K562 treated with DMSO at 1 percent for 48 hours (cell line): ENCODE data around the gene BRICD5. TPM values are rescaled to one million over a fixed set of nuclear protein-coding genes. Genes with fewer than 3 reads are reported as not detected.

Source experiments
- total RNA-seq: library from RNA; unstranded; fragments of 300-600 nt; gene quantifications from 2 replicates; pipeline ENCODE4 v1.2.3, GENCODE V29; 2022; ENCODE audit warnings: low replicate concordance; ENCODE audit errors: extremely low read depth

BRICD5 gene
- total RNA-seq = not detected in 2 replicates

DNA sequence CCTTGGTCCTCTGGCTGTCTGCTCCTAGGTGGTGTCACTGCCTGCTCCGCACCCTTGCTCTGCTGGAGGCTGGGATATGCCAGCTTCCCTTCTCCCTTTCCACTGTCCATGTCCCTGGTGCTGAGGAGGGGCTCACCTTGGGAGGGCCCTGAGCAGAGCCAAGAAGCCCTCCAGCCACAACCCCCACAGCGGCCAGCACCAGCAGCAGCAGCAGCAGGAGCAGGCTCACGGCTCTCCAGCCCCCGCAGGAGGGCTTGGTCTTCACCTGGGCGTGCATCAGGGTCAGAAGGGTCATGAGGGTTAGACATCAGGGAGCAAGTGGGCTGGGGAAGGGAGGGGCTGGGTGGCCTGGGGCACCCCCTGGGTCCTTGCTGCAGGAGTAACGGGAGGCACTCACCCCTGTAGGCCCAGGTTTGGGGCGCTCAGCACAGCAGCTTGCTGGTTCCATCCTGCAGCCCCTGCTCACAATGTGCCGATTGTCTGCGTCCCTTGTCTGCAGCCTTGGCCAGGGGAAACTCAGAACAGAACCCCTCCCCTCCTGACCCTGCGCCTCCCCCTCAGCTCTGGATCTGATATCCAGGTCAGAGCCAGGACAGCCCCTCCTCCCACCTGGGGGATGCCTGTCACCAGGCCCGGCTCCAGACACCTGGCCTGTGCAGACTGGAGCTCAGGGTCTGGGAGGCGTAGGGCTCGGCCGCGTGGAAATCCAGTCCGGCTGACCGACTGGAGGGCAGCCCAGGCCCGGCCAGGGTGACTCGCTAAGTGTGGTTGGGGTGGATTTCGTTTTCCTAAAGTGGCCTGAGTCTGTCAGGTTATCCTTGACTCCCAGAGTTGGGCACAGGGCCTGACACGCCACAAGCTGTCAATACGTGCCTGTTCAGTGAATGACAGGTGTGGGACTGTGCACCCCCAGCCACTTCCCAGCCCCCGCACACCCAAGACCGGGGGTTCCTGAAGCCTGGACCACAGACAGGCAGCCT, at the start of gene BRICD5:
Gene BRICD5, minus strand, starts transcription at position 478 of the 980 bp plus-strand sequence. Its CDS starts 30 bp downstream, at position 448.

DNA sequence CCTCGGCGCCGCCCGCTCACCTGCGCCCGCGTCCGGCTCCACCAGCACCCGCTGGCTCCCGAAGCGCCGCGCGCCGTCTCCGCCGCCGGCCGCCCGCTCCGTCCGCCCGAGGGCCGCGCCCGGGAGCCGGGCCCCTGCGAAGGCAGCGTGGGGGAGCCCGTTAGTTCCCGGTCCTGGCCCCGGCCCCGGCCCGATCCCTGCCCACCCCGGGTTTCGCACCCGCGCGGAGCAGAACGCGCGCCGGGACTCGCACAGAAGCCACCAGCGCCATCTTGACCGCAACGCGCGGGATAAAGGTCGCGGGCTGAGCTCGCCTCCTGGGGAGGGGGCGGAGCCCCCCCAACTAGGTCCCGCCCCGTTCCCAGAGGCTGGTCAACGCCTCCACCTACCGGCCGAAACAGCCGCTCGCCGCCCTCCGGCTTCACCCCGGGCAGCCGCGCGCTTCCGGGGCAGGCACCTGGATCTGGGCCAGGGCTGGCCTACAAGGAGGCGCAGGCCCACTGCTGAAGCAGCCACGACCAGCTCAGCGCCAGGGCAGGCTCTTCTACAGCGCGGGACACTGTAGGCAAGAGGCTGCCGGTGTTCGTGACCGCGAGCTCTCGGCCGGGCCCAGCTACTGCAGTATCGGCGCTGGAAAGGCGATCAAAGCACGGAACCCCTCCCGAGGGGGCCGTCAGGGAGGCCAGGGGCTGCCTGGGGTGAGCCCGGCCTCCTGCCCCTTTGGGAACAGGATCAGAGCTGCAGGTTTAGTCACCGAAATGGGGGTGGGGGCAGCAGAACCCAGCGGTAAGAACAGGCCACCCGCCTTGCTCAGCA, 40.8 kb upstream of the BRICD5 start, which contains the start of gene ECI1:
Gene ECI1, minus strand, starts transcription at position 292 of the 816 bp plus-strand sequence. Its CDS starts 21 bp downstream, at position 271.

DNA sequence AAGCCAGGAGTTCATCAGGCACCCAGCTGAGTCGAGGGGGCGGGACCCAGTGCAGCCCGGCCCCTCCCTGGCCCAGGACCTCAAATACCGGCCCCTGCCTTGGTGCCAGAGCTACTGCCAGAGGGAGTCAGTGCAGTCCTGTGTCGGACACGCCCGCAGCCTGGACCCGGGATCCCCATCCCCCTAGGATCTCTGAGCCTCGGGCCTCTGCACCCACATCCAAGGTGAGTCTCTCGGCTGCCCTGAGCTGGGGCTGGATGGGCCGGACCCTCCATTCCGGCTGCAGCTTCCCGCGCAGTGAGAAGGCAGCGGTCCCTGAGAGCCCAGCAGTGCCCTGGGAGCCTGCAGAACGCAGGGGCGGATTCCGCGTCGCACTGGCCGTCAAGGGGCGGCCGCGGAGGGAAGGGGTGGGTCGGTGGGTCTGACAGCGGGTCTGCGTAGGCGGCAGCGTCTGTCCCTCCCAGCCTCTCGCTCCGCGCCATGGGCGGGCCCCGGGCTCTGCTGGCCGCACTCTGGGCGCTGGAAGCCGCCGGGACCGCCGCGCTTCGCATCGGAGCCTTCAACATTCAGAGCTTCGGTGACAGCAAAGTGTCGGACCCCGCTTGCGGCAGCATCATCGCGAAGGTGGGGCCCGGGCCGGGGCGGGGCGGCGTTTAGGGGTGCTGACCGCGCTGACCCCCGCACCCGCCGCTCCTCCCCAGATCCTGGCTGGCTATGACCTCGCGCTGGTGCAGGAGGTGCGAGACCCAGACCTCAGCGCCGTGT, 25.9 kb upstream of the BRICD5 start, which contains the start of gene DNASE1L2:
Gene DNASE1L2, plus strand, starts transcription at position 108 of the 765 bp plus-strand sequence. Its CDS starts 373 bp downstream, at position 481.

GRCh38 chr16:2223221-2223941, 12.7 kb upstream of the BRICD5 start, which contains the start of gene E4F1:
Gene E4F1 (plus strand): TSS chr16:2223591. CDS start chr16:2223614, 23 bp downstream.

DNA sequence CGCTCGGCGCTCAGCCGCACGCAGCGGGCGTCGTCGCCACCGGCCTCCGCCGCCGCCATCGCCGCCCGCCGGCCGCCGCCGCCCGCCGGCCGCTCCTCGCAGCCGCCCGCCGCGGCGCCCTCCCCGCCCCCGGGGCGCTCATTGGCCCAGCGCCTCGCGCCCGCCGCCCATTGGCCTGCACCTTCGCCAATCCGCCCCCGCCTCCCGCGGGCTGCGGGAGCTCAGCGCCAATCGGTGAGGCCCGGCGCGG, 4.0 kb upstream of the BRICD5 start, which contains the start of gene PGP:
Gene PGP, minus strand, starts transcription at position 122 of the 250 bp plus-strand sequence. Its CDS starts 63 bp downstream, at position 59.

GRCh38 chr16:2205104-2205966, 5.3 kb downstream of the BRICD5 start, which contains the start of gene MLST8:
Gene MLST8 (plus strand): TSS chr16:2205454. CDS start chr16:2206086, 632 bp downstream.

GRCh38 chr16:2196162-2196980, 14.3 kb downstream of the BRICD5 start, which contains the start of gene CASKIN1:
Gene CASKIN1 (minus strand): TSS chr16:2196605. CDS start chr16:2196432, 173 bp downstream.

Other genes with a start within 250 kb of the BRICD5 start
- 4,281 and 4,927 TPM in 2 replicates for gene RPS2, start 246.0 kb downstream of the BRICD5 start, total RNA-seq
- not detected in 2 replicates for gene RNF151, start 244.0 kb downstream of the BRICD5 start, total RNA-seq
- not detected in 2 replicates for gene TBL3, start 238.8 kb downstream of the BRICD5 start, total RNA-seq
- gene NOXO1, start 229.4 kb downstream of the BRICD5 start, total RNA-seq = not detected in 2 replicates
- not detected in 2 replicates for gene GFER, start 226.7 kb downstream of the BRICD5 start, total RNA-seq
- gene SYNGR3, start 220.9 kb downstream of the BRICD5 start, total RNA-seq = not detected in 2 replicates
- gene ZNF598, start 201.0 kb downstream of the BRICD5 start, total RNA-seq = not detected in 2 replicates
- not detected in 2 replicates for gene NPW, start 191.1 kb downstream of the BRICD5 start, total RNA-seq
- gene NHERF2, start 184.0 kb downstream of the BRICD5 start, total RNA-seq = not detected in 2 replicates
- gene NTHL1, start 163.0 kb downstream of the BRICD5 start, total RNA-seq = not detected in 2 replicates
- gene TSC2, start 162.9 kb downstream of the BRICD5 start, total RNA-seq = not detected in 2 replicates
- gene PKD1, start 75.0 kb downstream of the BRICD5 start, total RNA-seq = 1,234 TPM in 1 of 2 replicates, not detected in the other
- gene RAB26, start 62.2 kb downstream of the BRICD5 start, total RNA-seq = not detected in 2 replicates
- not detected in 2 replicates for gene TRAF7, start 55.1 kb downstream of the BRICD5 start, total RNA-seq
- not detected in 2 replicates for gene CASKIN1, start 14.3 kb downstream of the BRICD5 start, total RNA-seq
- gene MLST8, start 5.4 kb downstream of the BRICD5 start, total RNA-seq = not detected in 2 replicates
- not detected in 2 replicates for gene PGP, start 4.0 kb upstream of the BRICD5 start, total RNA-seq
- gene E4F1, start 12.7 kb upstream of the BRICD5 start, total RNA-seq = not detected in 2 replicates
- not detected in 2 replicates for gene DNASE1L2, start 25.6 kb upstream of the BRICD5 start, total RNA-seq
- 674 TPM in 1 of 2 replicates, not detected in the other for gene ECI1, start 40.7 kb upstream of the BRICD5 start, total RNA-seq
- gene RNPS1, start 57.3 kb upstream of the BRICD5 start, total RNA-seq = not detected in 2 replicates
- gene ABCA3, start 129.9 kb upstream of the BRICD5 start, total RNA-seq = not detected in 2 replicates
- gene CCNF, start 218.6 kb upstream of the BRICD5 start, total RNA-seq = not detected in 2 replicates
- gene TEDC2, start 249.2 kb upstream of the BRICD5 start, total RNA-seq = not detected in 2 replicates